ENCODE results near the gene RASL10B. TPM values are rescaled to one million over a fixed set of nuclear protein-coding genes. Genes with fewer than 3 reads are reported as not detected.
A peak's percentile ranks its signal among the peaks of the same experiment; 100 is the strongest.

The RASL10B gene
- total RNA-seq, 6 experiments from 2014 or later: 0.31 to 2.8 (median 2.3) TPM

DNA sequence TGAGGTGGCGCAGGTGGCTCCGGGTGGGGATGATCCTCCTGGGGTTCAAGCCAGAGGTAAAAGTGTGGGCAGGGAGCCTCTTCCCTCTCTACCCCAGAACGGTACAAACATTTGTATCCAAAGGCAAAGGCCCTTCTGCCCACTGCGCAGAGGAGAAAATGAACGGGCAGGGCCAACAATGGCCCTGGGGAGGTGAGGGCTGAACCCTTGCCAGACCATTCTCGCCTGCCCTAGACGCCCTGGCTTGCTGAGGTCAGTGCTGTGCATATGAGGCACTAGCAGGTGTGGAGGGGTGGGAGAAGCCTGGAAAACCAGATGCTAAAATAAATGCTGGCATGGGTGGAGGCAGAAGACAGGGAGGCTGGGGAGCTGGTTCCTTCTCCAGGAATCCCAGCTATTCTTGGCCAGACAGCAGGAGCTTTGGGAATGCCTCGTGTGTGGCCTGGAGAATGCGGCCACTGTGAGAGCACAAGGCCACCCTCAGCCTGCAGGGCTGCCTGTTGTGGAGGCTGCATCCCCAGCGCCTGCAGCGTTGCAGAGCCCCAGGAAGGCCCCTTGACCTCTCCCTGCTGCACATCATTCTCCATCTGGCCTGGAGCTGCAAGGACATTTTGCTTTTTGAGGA lies 33.8 kb downstream of the RASL10B start:
- H3K9me3 ChIP-seq: no peaks in the 10 kb centered on the region
- H3K27me3 ChIP-seq: no peaks in the 10 kb centered on the region
- DNase-seq: no peak
- peaks cover 0 to 6% (median 0%) of the 10 kb centered on the region in 4 donors for H3K4me1 ChIP-seq
- 67% methylated on average over 6 of the region's 11 CpGs for WGBS (ENCODE audit: insufficient coverage, low coverage, low lambda C conversion rate, missing lambda C conversion rate)
- H3K27ac ChIP-seq: no peak overlapping the region
- intact Hi-C loops (cut with DNase I): loop anchor here (5.0 kb wide), 1 partner anchor 42 kb away; the partner anchor contains the start of gene TAF15 (in 2 of the 2)
- ATAC-seq: no peak
- H3K36me3 ChIP-seq: no peaks in the 10 kb centered on the region
- H3K4me3 ChIP-seq: no peak overlapping the region
- TF ChIP-seq, protein P1, sequence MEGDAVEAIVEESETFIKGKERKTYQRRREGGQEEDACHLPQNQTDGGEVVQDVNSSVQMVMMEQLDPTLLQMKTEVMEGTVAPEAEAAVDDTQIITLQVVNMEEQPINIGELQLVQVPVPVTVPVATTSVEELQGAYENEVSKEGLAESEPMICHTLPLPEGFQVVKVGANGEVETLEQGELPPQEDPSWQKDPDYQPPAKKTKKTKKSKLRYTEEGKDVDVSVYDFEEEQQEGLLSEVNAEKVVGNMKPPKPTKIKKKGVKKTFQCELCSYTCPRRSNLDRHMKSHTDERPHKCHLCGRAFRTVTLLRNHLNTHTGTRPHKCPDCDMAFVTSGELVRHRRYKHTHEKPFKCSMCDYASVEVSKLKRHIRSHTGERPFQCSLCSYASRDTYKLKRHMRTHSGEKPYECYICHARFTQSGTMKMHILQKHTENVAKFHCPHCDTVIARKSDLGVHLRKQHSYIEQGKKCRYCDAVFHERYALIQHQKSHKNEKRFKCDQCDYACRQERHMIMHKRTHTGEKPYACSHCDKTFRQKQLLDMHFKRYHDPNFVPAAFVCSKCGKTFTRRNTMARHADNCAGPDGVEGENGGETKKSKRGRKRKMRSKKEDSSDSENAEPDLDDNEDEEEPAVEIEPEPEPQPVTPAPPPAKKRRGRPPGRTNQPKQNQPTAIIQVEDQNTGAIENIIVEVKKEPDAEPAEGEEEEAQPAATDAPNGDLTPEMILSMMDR (IDR thresholded peaks at IDR 0.05): no peak
- no peak for TF ChIP-seq POLR2A (IDR thresholded peaks at IDR 0.05)

- DNase-seq: no peak
- intact Hi-C loops (cut with DNase I): loop anchor here (5.0 kb wide), 1 partner anchor 41 kb away; the partner anchor contains the start of gene TAF15 (in 2 of the 2)
These were observed 34.5 kb downstream of the RASL10B start for GRCh38 chr17:35765756-35766488.

GRCh38 chr17:35766489-35766877 lies 35.0 kb downstream of the RASL10B start:
- Histone ChIP-seq H3K4me1 (peaks cover 0 to 6% (median 0%) of the 10 kb centered on the region in 4 donors), H3K27me3 (no peaks in the 10 kb centered on the region), H3K27ac (no peak overlapping the region), H3K4me3 (no peak overlapping the region), H3K9me3 (no peaks in the 10 kb centered on the region), H3K36me3 (no peaks in the 10 kb centered on the region)
- 50% methylated on average over 1 of the region's 24 CpGs for WGBS (ENCODE audit: insufficient coverage, low coverage, low lambda C conversion rate, missing lambda C conversion rate)
- DNase-seq (peak in 1 of 3 donors; percentile 40), ATAC-seq (no peak)
- intact Hi-C loops (cut with DNase I): loop anchor here (5.0 kb wide), 1 partner anchor 41 kb away; the partner anchor contains the start of gene TAF15 (in 2 of the 2)
- TF ChIP-seq, protein P1 (IDR thresholded peaks at IDR 0.05): no peak
- no peak for TF ChIP-seq POLR2A (IDR thresholded peaks at IDR 0.05)

More at GRCh38 chr17:35765756-35766488, 34.5 kb downstream of the RASL10B start:
- no peak overlapping the region for H3K27ac ChIP-seq
- no peak for ATAC-seq
- no peak overlapping the region for H3K4me3 ChIP-seq
- peaks cover 0 to 6% (median 0%) of the 10 kb centered on the region in 4 donors for H3K4me1 ChIP-seq
- TF ChIP-seq, protein P1 (IDR thresholded peaks at IDR 0.05): no peak
- TF ChIP-seq POLR2A (IDR thresholded peaks at IDR 0.05): no peak
- H3K27me3 ChIP-seq: no peaks in the 10 kb centered on the region
- no peaks in the 10 kb centered on the region for H3K9me3 ChIP-seq
- no peaks in the 10 kb centered on the region for H3K36me3 ChIP-seq
- 57% methylated on average over 4 of the region's 8 CpGs for WGBS (ENCODE audit: insufficient coverage, low coverage, low lambda C conversion rate, missing lambda C conversion rate)

DNA sequence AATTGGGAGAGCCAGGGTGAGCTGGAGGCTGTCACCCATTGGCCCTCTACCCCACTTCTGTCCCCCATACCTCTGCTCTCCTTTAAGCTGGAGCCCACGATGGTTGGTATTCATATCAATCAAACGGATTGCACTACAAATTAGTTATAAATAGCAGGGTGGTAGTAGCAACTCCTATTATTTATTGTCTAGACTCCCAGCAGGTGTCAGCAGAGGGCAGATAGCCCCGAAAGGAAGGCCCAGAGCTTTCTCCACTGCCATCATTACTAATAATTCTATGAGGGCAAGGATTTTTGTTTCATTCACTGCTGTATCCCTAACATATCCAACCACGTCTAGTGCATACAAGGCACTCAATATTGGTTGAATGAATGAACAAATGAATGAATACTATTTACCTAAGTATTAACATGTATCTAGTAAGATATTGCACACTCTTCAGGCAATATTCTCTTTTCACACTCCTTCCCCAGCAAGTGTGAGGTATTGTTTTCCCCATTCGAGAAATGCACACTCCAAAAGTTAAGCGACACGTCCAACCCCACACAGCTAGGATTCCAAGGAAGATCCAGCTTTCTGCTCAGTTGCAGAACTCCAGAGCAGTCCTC lies 35.6 kb downstream of the RASL10B start:
- intact Hi-C loops (cut with DNase I): loop anchor here (5.0 kb wide), 1 partner anchor 40 kb away; the partner anchor contains the start of gene TAF15 (in 2 of the 2)
- DNase-seq: peak in 1 of 3 donors; percentile 63
- H3K4me3 ChIP-seq: no peak overlapping the region
- no peaks in the 10 kb centered on the region for H3K36me3 ChIP-seq
- no peak for TF ChIP-seq POLR2A (IDR thresholded peaks at IDR 0.05)
- TF ChIP-seq, protein P1 (IDR thresholded peaks at IDR 0.05): peak; percentile 56 to 67 (median 62)
- H3K27ac ChIP-seq: no peak overlapping the region
- peaks cover 0 to 6% (median 0%) of the 10 kb centered on the region in 4 donors for H3K4me1 ChIP-seq
- no peaks in the 10 kb centered on the region for H3K27me3 ChIP-seq
- 4% methylated on average over 5 of the region's 7 CpGs for WGBS (ENCODE audit: insufficient coverage, low coverage, low lambda C conversion rate, missing lambda C conversion rate)
- ATAC-seq: peak; percentile 22 to 45 (median 42)
- H3K9me3 ChIP-seq: no peaks in the 10 kb centered on the region
